ENCODE data around the gene TREML2.
A peak's percentile ranks its signal among the peaks of the same experiment; 100 is the strongest.

The TREML2 gene

DNA sequence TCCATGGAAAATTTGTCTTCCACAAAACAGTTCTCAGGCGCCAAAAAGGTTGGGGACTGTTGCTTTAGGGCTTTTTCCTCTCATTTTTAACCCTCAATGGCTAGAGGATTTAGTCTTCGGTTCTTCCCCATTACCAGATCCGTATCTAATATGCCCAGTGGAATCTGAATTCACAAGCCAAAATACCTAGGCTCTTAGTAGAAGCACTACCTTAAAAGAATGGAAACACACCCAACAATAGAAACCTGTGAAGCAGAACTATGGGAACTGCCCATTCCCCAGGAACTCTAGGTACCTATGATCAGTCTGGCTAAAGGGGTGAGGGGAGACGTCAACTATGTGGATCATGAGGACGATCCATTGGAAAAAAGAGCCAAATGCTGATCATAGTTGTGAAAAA, 30.3 kb upstream of the TREML2 start:
- peaks cover 6% of the 10 kb centered on the region; the same call in 1 of the 2 replicates for H3K4me1 ChIP-seq (ENCODE audit: low read length)
- H3K79me2 ChIP-seq (ENCODE audit: low read length): no peaks in the 10 kb centered on the region
- no peak overlapping the region for H3K4me3 ChIP-seq (ENCODE audit: low read length)
- H4K20me1 ChIP-seq (ENCODE audit: insufficient read depth, low read length): no peaks in the 10 kb centered on the region
- peaks cover 6% of the 10 kb centered on the region; the same call in 1 of the 2 replicates for H3K27me3 ChIP-seq (ENCODE audit: low read depth, low read length)
- TF ChIP-seq EZH2phosphoT487 (IDR thresholded peaks at IDR 0.05; ENCODE audit: low read depth): no peak
- no peak for TF ChIP-seq CTCF (IDR thresholded peaks at IDR 0.05; ENCODE audit: low read depth, low read length)
- H3K9ac ChIP-seq (ENCODE audit: low read length): no peak overlapping the region
- H2AFZ ChIP-seq (ENCODE audit: low read depth, low read length): no peak overlapping the region
- no peaks in the 10 kb centered on the region for H3K9me3 ChIP-seq (ENCODE audit: insufficient read depth, low read length)
- H3K4me2 ChIP-seq (ENCODE audit: low read length): no peak overlapping the region
- no peaks in the 10 kb centered on the region for H3K36me3 ChIP-seq (replicated peaks; ENCODE audit: low read depth, low read length)
- H3K27ac ChIP-seq (ENCODE audit: low read length): no peak overlapping the region

DNA sequence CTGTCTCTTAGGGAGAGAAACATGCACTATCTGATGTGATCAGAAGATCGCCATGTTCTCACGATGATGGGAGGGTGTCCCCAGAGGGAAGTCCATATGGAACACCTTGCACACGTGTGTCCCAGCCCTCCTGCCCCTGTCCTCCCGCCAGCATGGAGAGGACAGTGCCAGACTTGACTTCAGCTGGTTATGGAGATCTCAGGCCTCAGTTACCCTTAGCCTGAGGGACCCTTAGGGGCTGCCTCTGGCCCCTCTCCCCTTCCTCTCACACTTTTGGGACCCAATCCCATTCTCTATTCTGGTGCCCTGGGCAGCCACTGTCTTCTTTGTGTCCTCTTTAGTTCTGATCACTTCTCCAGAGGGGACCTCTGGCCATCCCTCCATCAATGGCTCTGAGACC, 28.8 kb upstream of the TREML2 start:
- no peak for TF ChIP-seq CTCF (IDR thresholded peaks at IDR 0.05; ENCODE audit: low read depth, low read length)
- TF ChIP-seq EZH2phosphoT487 (IDR thresholded peaks at IDR 0.05; ENCODE audit: low read depth): no peak

DNA sequence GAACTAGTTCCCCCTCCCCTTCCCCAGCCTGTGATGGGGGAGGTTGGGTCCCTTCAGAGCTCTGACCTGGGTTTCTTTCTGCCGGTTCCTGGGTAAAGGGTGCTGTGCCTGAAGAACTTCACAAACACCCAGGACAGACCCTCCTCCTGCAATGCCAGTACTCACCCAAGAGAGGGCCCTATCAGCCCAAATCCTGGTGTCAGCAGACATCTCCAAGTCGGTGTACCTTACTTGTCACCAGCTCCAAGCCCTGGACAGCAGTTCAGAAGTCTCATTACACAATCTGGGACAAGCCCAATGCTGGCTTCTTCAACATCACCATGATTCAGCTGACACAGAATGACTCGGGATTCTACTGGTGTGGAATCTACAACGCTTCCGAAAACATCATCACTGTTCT, 27.7 kb upstream of the TREML2 start:
- Histone ChIP-seq H3K27me3 (ENCODE audit: low read depth, low read length) (peaks cover 6% of the 10 kb centered on the region), H3K4me3 (ENCODE audit: low read length) (no peak overlapping the region), H3K4me2 (ENCODE audit: low read length) (no peak overlapping the region), H2AFZ (ENCODE audit: low read depth, low read length) (no peak overlapping the region; the same call in 1 of the 2 replicates), H3K27ac (ENCODE audit: low read length) (no peak overlapping the region), H3K36me3 (replicated peaks; ENCODE audit: low read depth, low read length) (no peaks in the 10 kb centered on the region), H3K9me3 (ENCODE audit: insufficient read depth, low read length) (no peaks in the 10 kb centered on the region), H3K4me1 (ENCODE audit: low read length) (peaks cover 6% of the 10 kb centered on the region; the same call in 1 of the 2 replicates), H3K79me2 (ENCODE audit: low read length) (no peaks in the 10 kb centered on the region), H3K9ac (ENCODE audit: low read length) (no peak overlapping the region), H4K20me1 (ENCODE audit: insufficient read depth, low read length) (no peaks in the 10 kb centered on the region)
- TF ChIP-seq CTCF (IDR thresholded peaks at IDR 0.05; ENCODE audit: low read depth, low read length) (no peak), EZH2phosphoT487 (IDR thresholded peaks at IDR 0.05; ENCODE audit: low read depth) (no peak)

More for the DNA sequence above, 28.8 kb upstream of the TREML2 start:
- Histone ChIP-seq H3K27me3 (ENCODE audit: low read depth, low read length) (peaks cover 6% of the 10 kb centered on the region), H3K9me3 (ENCODE audit: insufficient read depth, low read length) (no peaks in the 10 kb centered on the region), H3K4me3 (ENCODE audit: low read length) (no peak overlapping the region), H3K9ac (ENCODE audit: low read length) (no peak overlapping the region), H3K27ac (ENCODE audit: low read length) (no peak overlapping the region), H3K79me2 (ENCODE audit: low read length) (no peaks in the 10 kb centered on the region), H3K4me2 (ENCODE audit: low read length) (no peak overlapping the region), H3K4me1 (ENCODE audit: low read length) (peaks cover 6% of the 10 kb centered on the region; the same call in 1 of the 2 replicates), H2AFZ (ENCODE audit: low read depth, low read length) (no peak overlapping the region), H4K20me1 (ENCODE audit: insufficient read depth, low read length) (no peaks in the 10 kb centered on the region), H3K36me3 (replicated peaks; ENCODE audit: low read depth, low read length) (no peaks in the 10 kb centered on the region)

GRCh38 chr6:41228096-41228495, 27.1 kb upstream of the TREML2 start, which contains the start of gene TREML4:
TSS of gene TREML4 (plus strand) at chr6:41228349. CDS start at chr6:41228428, 79 bp downstream.
- Histone ChIP-seq H3K9ac (ENCODE audit: low read length) (no peak within 1 kb of the TSS), H3K4me2 (ENCODE audit: low read length) (peak within 1 kb of the TSS; percentile 30), H2AFZ (ENCODE audit: low read depth, low read length) (peak within 1 kb of the TSS; percentile 69; the same call in 1 of the 2 replicates), H3K27ac (ENCODE audit: low read length) (no peak within 1 kb of the TSS), H3K27me3 (ENCODE audit: low read depth, low read length) (peaks cover 6% of the 10 kb centered on the region), H3K4me1 (ENCODE audit: low read length) (peaks cover 6% of the 10 kb centered on the region; the same call in 1 of the 2 replicates), H4K20me1 (ENCODE audit: insufficient read depth, low read length) (no peaks in the 10 kb centered on the region), H3K9me3 (ENCODE audit: insufficient read depth, low read length) (no peaks in the 10 kb centered on the region), H3K36me3 (replicated peaks; ENCODE audit: low read depth, low read length) (no peaks in the 10 kb centered on the region), H3K4me3 (ENCODE audit: low read length) (no peak within 1 kb of the TSS), H3K79me2 (ENCODE audit: low read length) (no peaks in the 10 kb centered on the region)
- TF ChIP-seq EZH2phosphoT487 (IDR thresholded peaks at IDR 0.05; ENCODE audit: low read depth) (no peak), CTCF (IDR thresholded peaks at IDR 0.05; ENCODE audit: low read depth, low read length) (no peak)
